ENCODE measurements around the gene LAMA2. TPM values are rescaled to one million over a fixed set of nuclear protein-coding genes. Genes with fewer than 3 reads are reported as not detected.

LAMA2 gene
- total and polyA plus RNA-seq, 2 of the 13 experiments (the other 11 are each of a cell fraction or from before 2014, with no cell fraction given): 0.11 to 0.28 TPM

- TF ChIP-seq ZNF687 (CRISPR knock-in tag; IDR thresholded peaks at IDR 0.05): no peak
- TF ChIP-seq ZNF841 (CRISPR knock-in tag; IDR thresholded peaks at IDR 0.05; ENCODE audit: borderline replicate concordance): no peak
- no peak for TF ChIP-seq PHF20 (CRISPR knock-in tag; IDR thresholded peaks at IDR 0.05)
- TF ChIP-seq ATF1 (CRISPR knock-in tag; IDR thresholded peaks at IDR 0.05): no peak
- TF ChIP-seq MAFK (conservative IDR thresholded peaks at IDR 0.05 in 1 of 2, IDR thresholded peaks at IDR 0.05 in 1 of 2; ENCODE audit: low read length in 2 of 2): peak; percentile 74 to 78
- TF ChIP-seq ZSCAN22 (CRISPR knock-in tag; IDR thresholded peaks at IDR 0.05): no peak
- no peak for TF ChIP-seq PHF21A (CRISPR knock-in tag; IDR thresholded peaks at IDR 0.05)
- TF ChIP-seq MAFF (IDR thresholded peaks at IDR 0.05; ENCODE audit: low read depth, low read length): peak; percentile 59; the same call in 1 of the 2 replicates
- TF ChIP-seq ZNF564 (CRISPR knock-in tag; IDR thresholded peaks at IDR 0.05): no peak
These were observed 19.0 kb upstream of the LAMA2 start (continued) for GRCh38 chr6:128863983-128864382.

GRCh38 chr6:128870746-128871145 is 12.2 kb upstream of the LAMA2 start:
- POLR2A ChIA-PET: no interaction called here
- intact Hi-C loops (cut with micrococcal nuclease; ENCODE audit: unreplicated experiment): no loop called here

More at GRCh38 chr6:128870746-128871145, 12.2 kb upstream of the LAMA2 start:
- TF ChIP-seq ZNF282 (IDR thresholded peaks at IDR 0.05; ENCODE audit: partially characterized antibody): no peak
- TF ChIP-seq SRSF9 (IDR thresholded peaks at IDR 0.05; ENCODE audit: borderline replicate concordance, insufficient read depth, low read depth, low read length, poor library complexity, severe bottlenecking): no peak
- H2AFZ ChIP-seq (ENCODE audit: low read length): no peak overlapping the region
- H3K4me2 ChIP-seq (ENCODE audit: low read depth, low read length): no peak overlapping the region
- H3K9me3 ChIP-seq (ENCODE audit: low read length): no peaks in the 10 kb centered on the region
- H3K9ac ChIP-seq (ENCODE audit: insufficient read depth, low read depth, low read length): no peak overlapping the region
- DNase-seq (ENCODE audit: low spot score) (no peak), FAIRE-seq (no peak), ATAC-seq (no peak)
- no TSS peak for BruUV-seq (replicated peaks)
- H3K27me3 ChIP-seq (ENCODE audit: control insufficient read depth in 1 of 2, insufficient read depth in 2 of 2, low read length in 2 of 2): no peaks in the 10 kb centered on the region
- in situ Hi-C loops (cut with HindIII; ENCODE audit: extremely low pct_ligation_motif_present, low pct_unique_long_range_greater_than_20kb): no loop called here
- H3K4me3 ChIP-seq (replicated peaks in 1 of 3; ENCODE audit: insufficient read depth in 1 of 3, low read depth in 2 of 3, low read length in 3 of 3): no peak overlapping the region
- H3K4me1 ChIP-seq (ENCODE audit: insufficient read depth, low read length): no peaks in the 10 kb centered on the region
- no peak overlapping the region for H3K27ac ChIP-seq (ENCODE audit: extremely low read length, insufficient read depth, low read length)
- CTCF ChIA-PET (ENCODE audit: low intra/inter-chr PET ratio, low total read pairs): no interaction called here
- no peaks in the 10 kb centered on the region for H4K20me1 ChIP-seq (ENCODE audit: insufficient read depth, low read length)
- H3K36me3 ChIP-seq (replicated peaks in 1 of 2; ENCODE audit: control insufficient read depth in 1 of 2, insufficient read depth in 2 of 2, low read length in 2 of 2): no peaks in the 10 kb centered on the region
- no peaks in the 10 kb centered on the region for H3K79me2 ChIP-seq (ENCODE audit: insufficient read depth, low read length)
- 7% methylated on average over 3 of the region's 3 CpGs for WGBS (ENCODE audit: low lambda C conversion rate)

Data from HepG2 (cell line).